HCT116 (cell line): ENCODE measurements around the gene PTPRQ. TPM values are rescaled to one million over a fixed set of nuclear protein-coding genes. Genes with fewer than 3 reads are reported as not detected.

Experiments used
- ATAC-seq: fragments of 200-7000 bp; cut with Tn5 transposase; 2 replicates; pipeline ENCODE4 v1.9.1; 2020; ENCODE audit warnings: mild to moderate bottlenecking, moderate library complexity
- BruUV-seq: library from RNA; stranded (reverse); fragments of 400-500 nt; replicated peaks from 2 replicates; lab custom pipeline; 2021; lab: Mats Ljungman, UMichigan
- CTCF ChIA-PET: fragments of 300-600 bp; sonication (Branson Sonifier 250); formaldehyde crosslinking; loops from one replicate; lab custom pipeline; 2021; ENCODE audit warnings: antibody characterized with exemption; lab: Charles Lee
- POLR2A ChIA-PET: fragments of 300-600, 350-600 bp; sonication (Branson Sonifier 250); formaldehyde crosslinking; loops from one replicate; lab custom pipeline; 2021; ENCODE audit warnings: antibody characterized with exemption; lab: Charles Lee
- RAD21 ChIA-PET, 2 experiments: fragments of 300-600 bp; sonication (Branson Sonifier 250); formaldehyde crosslinking; loops; one replicate each; lab custom pipeline; 2023; ENCODE audit warnings: low total read pairs in 2 of 2; ENCODE audit not compliant: uncharacterized antibody in 2 of 2, unreplicated experiment in 2 of 2, low non-redundant PET in 1 of 2; lab: Charles Lee
- DNase-seq: peaks from one replicate; pipeline ENCODE4 v3.0.0-alpha.2; 2010; ENCODE audit warnings: low read depth, low spot score
- H2AFZ ChIP-seq: fragments of 200-600 bp; shearing (Covaris generic), sonication (generic); 2 replicates; pipeline ENCODE4 v1.6.1; 2017; ENCODE audit warnings: low read depth, mixed run types, mixed read lengths, antibody characterized with exemption, low read length; ENCODE audit not compliant: poor library complexity, severe bottlenecking
- H3K27ac ChIP-seq: 2 replicates; pipeline ENCODE4 v1.5.1; 2012; ENCODE audit warnings: low read depth, low read length
- H3K27me3 ChIP-seq: fragments of 200-600 bp; sonication (generic); 2 replicates; pipeline ENCODE4 v1.6.1; 2016; ENCODE audit warnings: mixed run types, low read length, mixed read lengths; ENCODE audit not compliant: insufficient read depth
- H3K36me3 ChIP-seq, 2 experiments: fragments of 200-500 bp in 1 of 2; fragments of 200-600 bp in 1 of 2; sonication (Bioruptor generic) in 1 of 2; sonication (generic) in 1 of 2; 2 replicates each; pipeline versions ENCODE4 v1.5.1 to v1.6.1; 2014 to 2016; ENCODE audit warnings: low read length in 2 of 2, inconsistent platforms in 1 of 2, mixed read lengths in 1 of 2, mixed run types in 1 of 2; ENCODE audit not compliant: insufficient read depth in 2 of 2, control insufficient read depth in 1 of 2
- H3K4me1 ChIP-seq, 2 experiments: fragments of 200-600 bp in 1 of 2; sonication (generic) in 1 of 2; 2 replicates each; pipeline versions ENCODE4 v1.5.1 to v1.6.1; 2012 to 2017; ENCODE audit warnings: low read length in 2 of 2, inconsistent platforms in 1 of 2, mild to moderate bottlenecking in 1 of 2, mixed read lengths in 1 of 2, mixed run types in 1 of 2, moderate library complexity in 1 of 2; ENCODE audit not compliant: insufficient read depth in 2 of 2, control insufficient read depth in 1 of 2
- H3K4me2 ChIP-seq: fragments of 200-600 bp; sonication (generic); 2 replicates; pipeline ENCODE4 v1.6.1; 2017; ENCODE audit warnings: mixed run types, low read length, mixed read lengths
- H3K4me3 ChIP-seq, 2 experiments: fragments of 200-600 bp in 1 of 2; sonication (generic) in 1 of 2; replicated peaks in 1 of 2; 2 replicates each; pipeline ENCODE4 v1.5.1; 2011 to 2016; ENCODE audit warnings: low read length in 2 of 2, control low read depth in 1 of 2, low read depth in 1 of 2, mild to moderate bottlenecking in 1 of 2, mixed read lengths in 1 of 2, mixed run types in 1 of 2
- H3K79me2 ChIP-seq: fragments of 200-600 bp; sonication (generic); 2 replicates; pipeline ENCODE4 v1.6.1; 2017; ENCODE audit warnings: mild to moderate bottlenecking, mixed run types, low read length, moderate library complexity, mixed read lengths; ENCODE audit not compliant: insufficient read depth
- H3K9ac ChIP-seq: fragments of 200-600 bp; sonication (generic); 2 replicates; pipeline ENCODE4 v1.6.1; 2016; ENCODE audit warnings: low read length, mixed read lengths
- H3K9me2 ChIP-seq: fragments of 200-600 bp; sonication (generic), shearing (Covaris generic); 2 replicates; pipeline ENCODE4 v1.6.1; 2017; ENCODE audit warnings: mixed run types, mild to moderate bottlenecking, moderate library complexity; ENCODE audit not compliant: insufficient read depth
- H3K9me3 ChIP-seq, 2 experiments: fragments of 200-500 bp in 1 of 2; fragments of 200-600 bp in 1 of 2; sonication (Bioruptor generic) in 1 of 2; sonication (generic) in 1 of 2; 2 replicates each; pipeline ENCODE4 v1.6.1; 2014 to 2017; ENCODE audit warnings: low read length in 2 of 2, mixed read lengths in 2 of 2, inconsistent platforms in 1 of 2, low read depth in 1 of 2, mild to moderate bottlenecking in 1 of 2, mixed run types in 1 of 2, moderate library complexity in 1 of 2; ENCODE audit not compliant: control insufficient read depth in 1 of 2, insufficient read depth in 1 of 2
- H4K20me1 ChIP-seq: fragments of 200-600 bp; sonication (generic), shearing (Covaris generic); 2 replicates; pipeline ENCODE4 v1.6.1; 2017; ENCODE audit warnings: mixed run types, mild to moderate bottlenecking, moderate library complexity; ENCODE audit not compliant: insufficient read depth
- CBX3 ChIP-seq: IDR thresholded peaks from 2 replicates; pipeline ENCODE4 v1.6.1; 2012; ENCODE audit warnings: low read depth
- CEBPB ChIP-seq: IDR thresholded peaks from 2 replicates; pipeline ENCODE4 v1.6.1; 2012; ENCODE audit warnings: low read depth
- CTCF ChIP-seq, 3 experiments: fragments of 200-600 bp in 1 of 3; sonication (generic) in 1 of 3; IDR thresholded peaks in 2 of 3; conservative IDR thresholded peaks in 1 of 3; 2 replicates each; pipeline ENCODE4 v1.5.1; 2012 to 2017; ENCODE audit warnings: low read depth in 2 of 3, low read length in 2 of 3, antibody characterized with exemption in 1 of 3, borderline replicate concordance in 1 of 3, control low read depth in 1 of 3, mild to moderate bottlenecking in 1 of 3, mixed read lengths in 1 of 3, mixed run types in 1 of 3, moderate library complexity in 1 of 3; ENCODE audit not compliant: insufficient read depth in 1 of 3
- ELF1 ChIP-seq: IDR thresholded peaks from 2 replicates; pipeline ENCODE4 v1.6.1; 2012; ENCODE audit warnings: low read depth, borderline replicate concordance
- EZH2 ChIP-seq: fragments of 200-600 bp; sonication (generic); IDR thresholded peaks from 2 replicates; pipeline ENCODE4 v1.6.1; 2017; ENCODE audit warnings: antibody characterized with exemption, mixed run types
- FOSL1 ChIP-seq: IDR thresholded peaks from 2 replicates; pipeline ENCODE4 v1.6.1; 2012; ENCODE audit warnings: low read depth
- JUND ChIP-seq: IDR thresholded peaks from 2 replicates; pipeline ENCODE4 v1.6.1; 2012
- MAX ChIP-seq: IDR thresholded peaks from 2 replicates; pipeline ENCODE4 v1.6.1; 2012
- REST ChIP-seq: IDR thresholded peaks from 2 replicates; pipeline ENCODE4 v1.6.1; 2012; ENCODE audit warnings: low read depth
- SP1 ChIP-seq: IDR thresholded peaks from 2 replicates; pipeline ENCODE4 v1.6.1; 2012; ENCODE audit warnings: low read depth
- SRF ChIP-seq: IDR thresholded peaks from 2 replicates; pipeline ENCODE4 v1.6.1; 2012; ENCODE audit warnings: low read depth
- YY1 ChIP-seq: IDR thresholded peaks from 2 replicates; pipeline ENCODE4 v1.6.1; 2011; ENCODE audit warnings: low read length, low read depth, moderate library complexity, mild to moderate bottlenecking; ENCODE audit not compliant: insufficient replicate concordance; ENCODE audit errors: extremely low read depth
- ZBTB33 ChIP-seq: IDR thresholded peaks from 2 replicates; pipeline ENCODE4 v1.6.1; 2011; ENCODE audit warnings: mild to moderate bottlenecking, low read length, moderate library complexity; ENCODE audit not compliant: insufficient replicate concordance; ENCODE audit errors: extremely low read depth
- ZFX ChIP-seq: fragments of 450-650 bp; IDR thresholded peaks from 2 replicates; pipeline ENCODE4 v1.6.1; 2017
- ZNF274 ChIP-seq: fragments of 200-500 bp; sonication (Bioruptor generic); IDR thresholded peaks from 2 replicates; pipeline ENCODE4 v1.6.1; 2014; ENCODE audit warnings: mild to moderate bottlenecking, low read depth, low read length, inconsistent platforms
- intact Hi-C: fragments of 100-400 bp; cut with micrococcal nuclease; formaldehyde crosslinking; loops from 2 replicates; pipeline ENCODE4 v1.10.0; 2022
- total RNA-seq: library from RNA; stranded (reverse); gene quantifications from one replicate; pipeline ENCODE4 v1.2.1, GENCODE V29; 2021; ENCODE audit not compliant: unreplicated experiment

PTPRQ gene
- total RNA-seq, 1 experiment from 2014 or later, result not detected

- no peak for TF ChIP-seq CTCF (IDR thresholded peaks at IDR 0.05 in 2 of 3, conservative IDR thresholded peaks at IDR 0.05 in 1 of 3; ENCODE audit: borderline replicate concordance in 1 of 3, insufficient read depth in 1 of 3, low read depth in 2 of 3, low read length in 2 of 3)
These were observed 46.3 kb downstream of the PTPRQ start (continued) for GRCh38 chr12:80490329-80490728.

- no peak overlapping the region for H3K4me2 ChIP-seq
- ChIA-PET POLR2A (no interaction called here), CTCF (no interaction called here), RAD21 (no interaction called here)
- H3K27me3 ChIP-seq, result no peaks in the 10 kb centered on the region
- H3K9ac ChIP-seq, result no peak overlapping the region
- H3K4me1 ChIP-seq, result no peaks in the 10 kb centered on the region
- DNase-seq (no peak), ATAC-seq (no peak)
- no peak overlapping the region for H3K27ac ChIP-seq
- intact Hi-C loops, result no loop called here
- no peaks in the 10 kb centered on the region for H3K9me3 ChIP-seq
- H2AFZ ChIP-seq, result no peak overlapping the region
- no peaks in the 10 kb centered on the region for H4K20me1 ChIP-seq
- H3K36me3 ChIP-seq, result no peaks in the 10 kb centered on the region
- H3K9me2 ChIP-seq, result no peaks in the 10 kb centered on the region
- no TSS peak for BruUV-seq
- no peak overlapping the region for H3K4me3 ChIP-seq
- H3K79me2 ChIP-seq, result no peaks in the 10 kb centered on the region
- no peak for TF ChIP-seq ZNF274
- TF ChIP-seq ELF1, result no peak
- TF ChIP-seq CEBPB, result no peak
- TF ChIP-seq ZBTB33, result no peak
- TF ChIP-seq CBX3, result no peak
- TF ChIP-seq JUND, result no peak
- TF ChIP-seq REST, result no peak
- TF ChIP-seq MAX, result no peak
- TF ChIP-seq ZFX, result no peak
- TF ChIP-seq EZH2, result no peak
- TF ChIP-seq FOSL1, result no peak
- TF ChIP-seq YY1, result no peak
- TF ChIP-seq SP1, result no peak
- TF ChIP-seq SRF, result no peak
- no peak for TF ChIP-seq CTCF (IDR thresholded peaks at IDR 0.05 in 2 of 3, conservative IDR thresholded peaks at IDR 0.05 in 1 of 3; ENCODE audit: borderline replicate concordance in 1 of 3, insufficient read depth in 1 of 3, low read depth in 2 of 3, low read length in 2 of 3)
These were observed 47.1 kb downstream of the PTPRQ start for GRCh38 chr12:80491166-80491565.
